Pancreas (tissue), 10 donors: ENCODE measurements around the gene CLCN6. TPM values are rescaled to one million over a fixed set of nuclear protein-coding genes. Genes with fewer than 3 reads are reported as not detected.

Experiments used
- ATAC-seq, 4 donors: fragments of 200-7000 bp; cut with Tn5 transposase; one replicate each; pipeline versions ENCODE4 v1.8.0 to v1.9.1; 2020; ENCODE audit warnings: mild to moderate bottlenecking in 4 of 4, moderate library complexity in 4 of 4
- DNase-seq, 6 donors: peaks; one replicate each; pipeline ENCODE4 v3.0.0-alpha.2; 2020
- FAIRE-seq: peaks from 2 replicates; lab custom pipeline; 2012; peaks lifted over from hg19 to GRCh38; lab: Jason Lieb, UNC
- H3K27ac ChIP-seq, 4 donors: fragments of 200-600 bp; sonication (generic); 1 replicate in 3 of 4; 2 replicates in 1 of 4; pipeline versions ENCODE4 v1.5.0 to v1.8.0; 2020
- H3K27me3 ChIP-seq, 4 donors: fragments of 200-600 bp; one replicate each; pipeline ENCODE4 v1.8.0; 2021
- H3K36me3 ChIP-seq, 3 donors: fragments of 200-600 bp; sonication (generic) in 1 of 3; one replicate each; pipeline versions ENCODE4 v1.5.0 to v1.8.0; 2020 to 2021
- H3K4me1 ChIP-seq, 3 donors: fragments of 200-600 bp; one replicate each; pipeline ENCODE4 v1.8.0; 2021
- H3K4me3 ChIP-seq, 4 donors: fragments of 200-600 bp; sonication (generic) in 2 of 4; one replicate each; pipeline versions ENCODE4 v1.5.0 to v1.8.0; 2020 to 2021
- H3K9me3 ChIP-seq, 4 donors: fragments of 200-600 bp; one replicate each; pipeline ENCODE4 v1.8.0; 2021
- CTCF ChIP-seq, 4 donors: fragments of 200-600 bp; sonication (generic) in 3 of 4; IDR thresholded peaks; one replicate each; pipeline versions ENCODE4 v1.5.0 to v1.8.0; 2021; ENCODE audit warnings: antibody characterized with exemption in 4 of 4
- WGBS, 2 donors: extraction: QIAGEN DNeasy Blood & Tissue Kit; methylation state at CpG; one replicate each; pipeline ENCODE4 v1.1.7; 2013; 5-methylcytosine and 5-hydroxymethylcytosine counted together
- intact Hi-C, 3 donors: fragments of 100-400 bp; cut with DNase I; formaldehyde crosslinking; loops; one replicate each; pipeline versions ENCODE4 v1.11.1 to v1.14.2; 2022
- polyA plus RNA-seq, 2 donors: library from polyadenylated mRNA; stranded (reverse); fragments of 200-250 nt; gene quantifications; one replicate each; pipeline ENCODE4 v1.2.3, GENCODE V29; 2013
- total RNA-seq, 6 donors: library from RNA; stranded (reverse); fragmentation: NEBNext Ultra II Directional in 4 of 6; extraction: Animal tissue kit (Norgen Biotek cat#: 25700) in 4 of 6; gene quantifications; one replicate each; pipeline versions ENCODE4 v1.2.1 to v1.2.4, GENCODE V29; 2021 to 2023
- donor health status: healthy with polysubstance abuse.
- donor health status: DM: no; HTN: no; CAD: no; lungs with moderate emphysema.
- donor health status: DM: no; HTN: no; CAD: no.
- donor health status: control.
- donor health status: control.
- donor health status: Bipolar disorder and iron deficiency.
- donor health status: DM: yes; HTN: yes; CAD: no.
- donor health status: DM: no; HTN: no; CAD: no.
- donor health status: DM: no; HTN: no; CAD: no.
- donor health status: DM: yes; HTN: yes; CAD: no.

The CLCN6 gene
- total and polyA plus RNA-seq, 8 donors: 4.3 to 16.8 (median 7.6) TPM

GRCh38 chr1:11817192-11817591, 11.2 kb downstream of the CLCN6 start:
- Histone ChIP-seq H3K4me3 (no peak overlapping the region), H3K27ac (no peak overlapping the region), H3K9me3 (no peaks in the 10 kb centered on the region), H3K27me3 (no peaks in the 10 kb centered on the region), H3K36me3 (peaks cover 0 to 19% (median 6%) of the 10 kb centered on the region in 3 donors), H3K4me1 (no peaks in the 10 kb centered on the region)
- TF ChIP-seq CTCF (IDR thresholded peaks at IDR 0.05): no peak
- ATAC-seq: no peak
- no peak for FAIRE-seq
- 88 to 91% methylated on average over 12 of the region's 12 CpGs for WGBS, 2 donors
- intact Hi-C loops: no loop called here
- no peak for DNase-seq

GRCh38 chr1:11822091-11822490, 16.1 kb downstream of the CLCN6 start:
- no peak overlapping the region for H3K4me3 ChIP-seq

GRCh38 chr1:11823366-11824137, 17.6 kb downstream of the CLCN6 start:
- WGBS, 2 donors: 88 to 89% methylated on average over 17 of the region's 17 CpGs
- TF ChIP-seq CTCF (IDR thresholded peaks at IDR 0.05): no peak
- peaks cover 0 to 16% (median 0%) of the 10 kb centered on the region in 3 donors for H3K36me3 ChIP-seq
- FAIRE-seq: no peak
- no peak overlapping the region for H3K27ac ChIP-seq
- no peak overlapping the region for H3K4me3 ChIP-seq
- no peaks in the 10 kb centered on the region for H3K4me1 ChIP-seq
- intact Hi-C loops: no loop called here
- no peaks in the 10 kb centered on the region for H3K9me3 ChIP-seq
- H3K27me3 ChIP-seq: no peaks in the 10 kb centered on the region
- no peak for ATAC-seq
- DNase-seq: no peak

More at GRCh38 chr1:11822091-11822490, 16.1 kb downstream of the CLCN6 start:
- Histone ChIP-seq H3K27ac (no peak overlapping the region), H3K9me3 (no peaks in the 10 kb centered on the region), H3K4me1 (no peaks in the 10 kb centered on the region), H3K27me3 (no peaks in the 10 kb centered on the region), H3K36me3 (peaks cover 0 to 17% (median 0%) of the 10 kb centered on the region in 3 donors)
- FAIRE-seq: no peak
- DNase-seq: no peak
- WGBS, 2 donors: 89 to 92% methylated on average over 3 of the region's 3 CpGs
- intact Hi-C loops: no loop called here
- no peak for ATAC-seq
- no peak for TF ChIP-seq CTCF (IDR thresholded peaks at IDR 0.05)

GRCh38 chr1:11825131-11825530, 19.1 kb downstream of the CLCN6 start:
- H3K27me3 ChIP-seq: no peaks in the 10 kb centered on the region
- DNase-seq: no peak
- H3K4me1 ChIP-seq: no peaks in the 10 kb centered on the region
- ATAC-seq: no peak
- no peaks in the 10 kb centered on the region for H3K9me3 ChIP-seq
- TF ChIP-seq CTCF (IDR thresholded peaks at IDR 0.05): no peak
- intact Hi-C loops: no loop called here
- peaks cover 0 to 30% (median 3%) of the 10 kb centered on the region in 3 donors for H3K36me3 ChIP-seq
- WGBS, 2 donors: 92 to 97% methylated on average over 7 of the region's 7 CpGs
- no peak overlapping the region for H3K4me3 ChIP-seq
- no peak for FAIRE-seq
- H3K27ac ChIP-seq: no peak overlapping the region

GRCh38 chr1:11826946-11827345, 21.0 kb downstream of the CLCN6 start:
- FAIRE-seq (no peak), ATAC-seq (no peak), DNase-seq (no peak)
- H3K36me3 ChIP-seq: peaks cover 0 to 32% (median 6%) of the 10 kb centered on the region in 3 donors
- intact Hi-C loops: no loop called here
- no peaks in the 10 kb centered on the region for H3K27me3 ChIP-seq
- TF ChIP-seq CTCF (IDR thresholded peaks at IDR 0.05): no peak
- H3K4me1 ChIP-seq: no peaks in the 10 kb centered on the region
- no peak overlapping the region for H3K27ac ChIP-seq
- no peaks in the 10 kb centered on the region for H3K9me3 ChIP-seq
- WGBS, 2 donors: 92 to 95% methylated on average over 9 of the region's 9 CpGs
- no peak overlapping the region for H3K4me3 ChIP-seq
